Neural progenitor cell (in vitro differentiated cells): ENCODE data around the gene ASPN. TPM values are rescaled to one million over a fixed set of nuclear protein-coding genes. Genes with fewer than 3 reads are reported as not detected.

ENCODE experiments used
- DNase-seq: peaks from one replicate; pipeline ENCODE4 v3.0.0-alpha.2; 2016; ENCODE audit warnings: low spot score
- H2AFZ ChIP-seq: fragments of 200-600 bp; sonication (generic); replicated peaks from 2 replicates; pipeline ENCODE4 v1.6.1; 2016; ENCODE audit warnings: antibody characterized with exemption
- H3F3A ChIP-seq: fragments of 200-600 bp; sonication (generic); 2 replicates; pipeline ENCODE4 v1.6.1; 2016; ENCODE audit warnings: antibody characterized with exemption, low read depth
- H3K27ac ChIP-seq: fragments of 200-600 bp; sonication (generic); 2 replicates; pipeline ENCODE4 v1.5.1; 2016; ENCODE audit warnings: mild to moderate bottlenecking
- H3K27me3 ChIP-seq: fragments of 200-600 bp; sonication (generic); 2 replicates; pipeline ENCODE4 v1.6.1; 2016; ENCODE audit warnings: mild to moderate bottlenecking, moderate library complexity
- H3K36me3 ChIP-seq: fragments of 200-600 bp; sonication (generic); 2 replicates; pipeline ENCODE4 v1.5.1; 2016
- H3K4me1 ChIP-seq: fragments of 200-600 bp; sonication (generic); 2 replicates; pipeline ENCODE4 v1.6.1; 2016; ENCODE audit warnings: mixed run types
- H3K4me2 ChIP-seq: fragments of 200-600 bp; sonication (generic); 2 replicates; pipeline ENCODE4 v1.6.1; 2016
- H3K4me3 ChIP-seq: fragments of 200-600 bp; sonication (generic); 2 replicates; pipeline ENCODE4 v1.5.1; 2016
- H3K79me2 ChIP-seq: fragments of 200-600 bp; sonication (generic); 2 replicates; pipeline ENCODE4 v1.6.1; 2016; ENCODE audit warnings: low read depth
- H3K9ac ChIP-seq: fragments of 200-600 bp; sonication (generic); 2 replicates; pipeline ENCODE4 v1.6.1; 2016
- H3K9me3 ChIP-seq: fragments of 200-600 bp; sonication (generic); 2 replicates; pipeline ENCODE4 v1.5.1; 2016; ENCODE audit warnings: low read depth
- H4K20me1 ChIP-seq: fragments of 200-600 bp; sonication (generic); 2 replicates; pipeline ENCODE4 v1.6.1; 2016; ENCODE audit warnings: low read depth
- H3K27ac Mint-ChIP-seq: 3 replicates; pipeline ENCODE4 v1.8.0; 2021; ENCODE audit warnings: mixed read lengths
- H3K27me3 Mint-ChIP-seq: 2 replicates; pipeline ENCODE4 v1.8.0; 2022; ENCODE audit warnings: low read depth, mild to moderate bottlenecking, inconsistent platforms, moderate library complexity, mixed read lengths; ENCODE audit not compliant: insufficient read depth
- H3K36me3 Mint-ChIP-seq: 3 replicates; pipeline ENCODE4 v1.8.0; 2021; ENCODE audit warnings: mixed read lengths
- H3K4me1 Mint-ChIP-seq: 3 replicates; pipeline ENCODE4 v1.8.0; 2021; ENCODE audit warnings: mixed read lengths
- H3K4me3 Mint-ChIP-seq: 3 replicates; pipeline ENCODE4 v1.8.0; 2021; ENCODE audit warnings: mild to moderate bottlenecking, moderate library complexity, mixed read lengths
- H3K9me3 Mint-ChIP-seq: 3 replicates; pipeline ENCODE4 v1.8.0; 2020; ENCODE audit warnings: mixed read lengths
- CTCF ChIP-seq: fragments of 200-600 bp; sonication (generic); IDR thresholded peaks from 2 replicates; pipeline ENCODE4 v1.5.1; 2017; ENCODE audit warnings: antibody characterized with exemption, mild to moderate bottlenecking
- EZH2 ChIP-seq: fragments of 200-600 bp; sonication (generic); IDR thresholded peaks from 2 replicates; pipeline ENCODE4 v1.6.1; 2017; ENCODE audit warnings: antibody characterized with exemption, mild to moderate bottlenecking, moderate library complexity
- EZH2phosphoT487 ChIP-seq: fragments of 200-600 bp; sonication (generic); IDR thresholded peaks from 2 replicates; pipeline ENCODE4 v1.6.1; 2017; ENCODE audit warnings: antibody characterized with exemption
- total RNA-seq: library from RNA; depleted of rRNA; stranded (reverse); fragments of >200 nt; gene quantifications from 2 replicates; pipeline ENCODE4 v1.2.3, GENCODE V29; 2015; ENCODE audit warnings: low replicate concordance

ASPN gene
- total RNA-seq, 1 donor from 2014 or later = not detected

- H3K9ac ChIP-seq = no peak overlapping the region
- no peak overlapping the region for H3K4me3 Mint-ChIP-seq
- no peaks in the 10 kb centered on the region for H4K20me1 ChIP-seq
- no peaks in the 10 kb centered on the region for H3K27me3 ChIP-seq
- H3F3A ChIP-seq = no peaks in the 10 kb centered on the region
- H3K9me3 Mint-ChIP-seq = no peaks in the 10 kb centered on the region
- DNase-seq = peak; percentile 8
- no peaks in the 10 kb centered on the region for H3K27me3 Mint-ChIP-seq
- H3K4me1 ChIP-seq = no peaks in the 10 kb centered on the region
- no peak overlapping the region for H3K27ac ChIP-seq
- no peaks in the 10 kb centered on the region for H3K9me3 ChIP-seq
- no peak overlapping the region for H2AFZ ChIP-seq
- no peak overlapping the region for H3K27ac Mint-ChIP-seq
- TF ChIP-seq CTCF (peak; percentile 50), EZH2phosphoT487 (no peak)
- H3K36me3 ChIP-seq = no peaks in the 10 kb centered on the region
- no peak overlapping the region for H3K4me3 ChIP-seq
- no peaks in the 10 kb centered on the region for H3K79me2 ChIP-seq
- H3K4me1 Mint-ChIP-seq = no peaks in the 10 kb centered on the region
- H3K4me2 ChIP-seq = no peak overlapping the region
- H3K36me3 Mint-ChIP-seq = no peaks in the 10 kb centered on the region
Measured at GRCh38 chr9:92455217-92455616, 27.1 kb downstream of the ASPN start.

- no peaks in the 10 kb centered on the region for H3K9me3 ChIP-seq
- H3K4me3 Mint-ChIP-seq = no peak overlapping the region
- H2AFZ ChIP-seq = no peak overlapping the region
- H3K36me3 Mint-ChIP-seq = no peaks in the 10 kb centered on the region
- TF ChIP-seq EZH2 (no peak), EZH2phosphoT487 (no peak), CTCF (no peak)
- no peaks in the 10 kb centered on the region for H3K4me1 ChIP-seq
- H3K27ac ChIP-seq = no peak overlapping the region
- H3K4me2 ChIP-seq = no peak overlapping the region
- H3K27me3 ChIP-seq = no peaks in the 10 kb centered on the region
- H3K9ac ChIP-seq = no peak overlapping the region
- no peak for DNase-seq
- no peaks in the 10 kb centered on the region for H3K27me3 Mint-ChIP-seq
- H3F3A ChIP-seq = no peaks in the 10 kb centered on the region
- no peaks in the 10 kb centered on the region for H3K36me3 ChIP-seq
- H3K27ac Mint-ChIP-seq = no peak overlapping the region
- no peak overlapping the region for H3K4me3 ChIP-seq
- H3K79me2 ChIP-seq = no peaks in the 10 kb centered on the region
- H3K9me3 Mint-ChIP-seq = no peaks in the 10 kb centered on the region
- no peaks in the 10 kb centered on the region for H4K20me1 ChIP-seq
- H3K4me1 Mint-ChIP-seq = no peaks in the 10 kb centered on the region
Measured at GRCh38 chr9:92446536-92446935, 35.8 kb downstream of the ASPN start.

GRCh38 chr9:92444841-92445240 lies 37.5 kb downstream of the ASPN start:
- Histone ChIP-seq H3K4me1 (no peaks in the 10 kb centered on the region), H4K20me1 (no peaks in the 10 kb centered on the region), H3K4me3 (no peak overlapping the region), H3F3A (no peaks in the 10 kb centered on the region), H3K79me2 (no peaks in the 10 kb centered on the region), H3K4me2 (no peak overlapping the region), H3K27ac (no peak overlapping the region), H3K27me3 (no peaks in the 10 kb centered on the region), H3K9me3 (no peaks in the 10 kb centered on the region), H3K9ac (no peak overlapping the region), H3K36me3 (no peaks in the 10 kb centered on the region), H2AFZ (no peak overlapping the region)
- H3K36me3 Mint-ChIP-seq = no peaks in the 10 kb centered on the region
- no peak for DNase-seq
- TF ChIP-seq EZH2phosphoT487 (no peak), EZH2 (no peak), CTCF (no peak)
- no peak overlapping the region for H3K27ac Mint-ChIP-seq
- H3K9me3 Mint-ChIP-seq = no peaks in the 10 kb centered on the region
- H3K4me3 Mint-ChIP-seq = no peak overlapping the region
- no peaks in the 10 kb centered on the region for H3K4me1 Mint-ChIP-seq
- no peaks in the 10 kb centered on the region for H3K27me3 Mint-ChIP-seq

- H3K36me3 ChIP-seq = no peaks in the 10 kb centered on the region
- no peaks in the 10 kb centered on the region for H3K4me1 Mint-ChIP-seq
Measured at GRCh38 chr9:92440751-92441046, 41.6 kb downstream of the ASPN start.

More at GRCh38 chr9:92440751-92441046, 41.6 kb downstream of the ASPN start:
- H3K27ac ChIP-seq = no peak overlapping the region
- H3K4me3 Mint-ChIP-seq = no peak overlapping the region
- no peaks in the 10 kb centered on the region for H3K9me3 ChIP-seq
- TF ChIP-seq EZH2phosphoT487 = no peak
- no peak for TF ChIP-seq EZH2
- no peak for TF ChIP-seq CTCF
- H3K4me2 ChIP-seq = no peak overlapping the region
- H3K27me3 ChIP-seq = no peaks in the 10 kb centered on the region
- no peaks in the 10 kb centered on the region for H3F3A ChIP-seq
- H3K9ac ChIP-seq = no peak overlapping the region
- H4K20me1 ChIP-seq = no peaks in the 10 kb centered on the region
- no peak overlapping the region for H2AFZ ChIP-seq
- no peak overlapping the region for H3K4me3 ChIP-seq
- H3K36me3 Mint-ChIP-seq = no peaks in the 10 kb centered on the region
- no peak for DNase-seq
- H3K27ac Mint-ChIP-seq = no peak overlapping the region
- no peaks in the 10 kb centered on the region for H3K4me1 ChIP-seq
- peaks cover 3% of the 10 kb centered on the region for H3K27me3 Mint-ChIP-seq
- no peaks in the 10 kb centered on the region for H3K9me3 Mint-ChIP-seq
- H3K79me2 ChIP-seq = no peaks in the 10 kb centered on the region
